HCT116 (cell line): ENCODE data around the gene MLXIPL. TPM values are rescaled to one million over a fixed set of nuclear protein-coding genes. Genes with fewer than 3 reads are reported as not detected.
"Not testable (repeated sequence)": the region's sequence is repeated elsewhere in the genome, so short reads cannot be mapped to it uniquely, and the experiment has no call there.

Experiments used
- ATAC-seq: fragments of 200-7000 bp; cut with Tn5 transposase; 2 replicates; pipeline ENCODE4 v1.9.1; 2020; ENCODE audit warnings: mild to moderate bottlenecking, moderate library complexity
- BruUV-seq: library from RNA; stranded (reverse); fragments of 400-500 nt; replicated peaks from 2 replicates; lab custom pipeline; 2021; lab: Mats Ljungman, UMichigan
- CTCF ChIA-PET: fragments of 300-600 bp; sonication (Branson Sonifier 250); formaldehyde crosslinking; loops from one replicate; lab custom pipeline; 2021; ENCODE audit warnings: antibody characterized with exemption; lab: Charles Lee
- POLR2A ChIA-PET: fragments of 300-600, 350-600 bp; sonication (Branson Sonifier 250); formaldehyde crosslinking; loops from one replicate; lab custom pipeline; 2021; ENCODE audit warnings: antibody characterized with exemption; lab: Charles Lee
- RAD21 ChIA-PET, 2 experiments: fragments of 300-600 bp; sonication (Branson Sonifier 250); formaldehyde crosslinking; loops; one replicate each; lab custom pipeline; 2023; ENCODE audit warnings: low total read pairs in 2 of 2; ENCODE audit not compliant: uncharacterized antibody in 2 of 2, unreplicated experiment in 2 of 2, low non-redundant PET in 1 of 2; lab: Charles Lee
- DNase-seq: peaks from one replicate; pipeline ENCODE4 v3.0.0-alpha.2; 2010; ENCODE audit warnings: low read depth, low spot score
- H2AFZ ChIP-seq: fragments of 200-600 bp; shearing (Covaris generic), sonication (generic); 2 replicates; pipeline ENCODE4 v1.6.1; 2017; ENCODE audit warnings: low read depth, mixed run types, mixed read lengths, antibody characterized with exemption, low read length; ENCODE audit not compliant: poor library complexity, severe bottlenecking
- H3K27ac ChIP-seq: 2 replicates; pipeline ENCODE4 v1.5.1; 2012; ENCODE audit warnings: low read depth, low read length
- H3K27me3 ChIP-seq: fragments of 200-600 bp; sonication (generic); 2 replicates; pipeline ENCODE4 v1.6.1; 2016; ENCODE audit warnings: mixed run types, low read length, mixed read lengths; ENCODE audit not compliant: insufficient read depth
- H3K36me3 ChIP-seq, 2 experiments: fragments of 200-500 bp in 1 of 2; fragments of 200-600 bp in 1 of 2; sonication (Bioruptor generic) in 1 of 2; sonication (generic) in 1 of 2; 2 replicates each; pipeline versions ENCODE4 v1.5.1 to v1.6.1; 2014 to 2016; ENCODE audit warnings: low read length in 2 of 2, inconsistent platforms in 1 of 2, mixed read lengths in 1 of 2, mixed run types in 1 of 2; ENCODE audit not compliant: insufficient read depth in 2 of 2, control insufficient read depth in 1 of 2
- H3K4me1 ChIP-seq, 2 experiments: fragments of 200-600 bp in 1 of 2; sonication (generic) in 1 of 2; 2 replicates each; pipeline versions ENCODE4 v1.5.1 to v1.6.1; 2012 to 2017; ENCODE audit warnings: low read length in 2 of 2, inconsistent platforms in 1 of 2, mild to moderate bottlenecking in 1 of 2, mixed read lengths in 1 of 2, mixed run types in 1 of 2, moderate library complexity in 1 of 2; ENCODE audit not compliant: insufficient read depth in 2 of 2, control insufficient read depth in 1 of 2
- H3K4me2 ChIP-seq: fragments of 200-600 bp; sonication (generic); 2 replicates; pipeline ENCODE4 v1.6.1; 2017; ENCODE audit warnings: mixed run types, low read length, mixed read lengths
- H3K4me3 ChIP-seq, 2 experiments: fragments of 200-600 bp in 1 of 2; sonication (generic) in 1 of 2; replicated peaks in 1 of 2; 2 replicates each; pipeline ENCODE4 v1.5.1; 2011 to 2016; ENCODE audit warnings: low read length in 2 of 2, control low read depth in 1 of 2, low read depth in 1 of 2, mild to moderate bottlenecking in 1 of 2, mixed read lengths in 1 of 2, mixed run types in 1 of 2
- H3K79me2 ChIP-seq: fragments of 200-600 bp; sonication (generic); 2 replicates; pipeline ENCODE4 v1.6.1; 2017; ENCODE audit warnings: mild to moderate bottlenecking, mixed run types, low read length, moderate library complexity, mixed read lengths; ENCODE audit not compliant: insufficient read depth
- H3K9ac ChIP-seq: fragments of 200-600 bp; sonication (generic); 2 replicates; pipeline ENCODE4 v1.6.1; 2016; ENCODE audit warnings: low read length, mixed read lengths
- H3K9me2 ChIP-seq: fragments of 200-600 bp; sonication (generic), shearing (Covaris generic); 2 replicates; pipeline ENCODE4 v1.6.1; 2017; ENCODE audit warnings: mixed run types, mild to moderate bottlenecking, moderate library complexity; ENCODE audit not compliant: insufficient read depth
- H3K9me3 ChIP-seq, 2 experiments: fragments of 200-500 bp in 1 of 2; fragments of 200-600 bp in 1 of 2; sonication (Bioruptor generic) in 1 of 2; sonication (generic) in 1 of 2; 2 replicates each; pipeline ENCODE4 v1.6.1; 2014 to 2017; ENCODE audit warnings: low read length in 2 of 2, mixed read lengths in 2 of 2, inconsistent platforms in 1 of 2, low read depth in 1 of 2, mild to moderate bottlenecking in 1 of 2, mixed run types in 1 of 2, moderate library complexity in 1 of 2; ENCODE audit not compliant: control insufficient read depth in 1 of 2, insufficient read depth in 1 of 2
- H4K20me1 ChIP-seq: fragments of 200-600 bp; sonication (generic), shearing (Covaris generic); 2 replicates; pipeline ENCODE4 v1.6.1; 2017; ENCODE audit warnings: mixed run types, mild to moderate bottlenecking, moderate library complexity; ENCODE audit not compliant: insufficient read depth
- CBX3 ChIP-seq: IDR thresholded peaks from 2 replicates; pipeline ENCODE4 v1.6.1; 2012; ENCODE audit warnings: low read depth
- POLR2A ChIP-seq: IDR thresholded peaks from 2 replicates; pipeline ENCODE4 v1.7.0; 2011; ENCODE audit warnings: borderline replicate concordance; ENCODE audit not compliant: insufficient read depth, insufficient read length; ENCODE audit errors: extremely low read depth
- RAD21 ChIP-seq: IDR thresholded peaks from 2 replicates; pipeline ENCODE4 v1.6.1; 2012; ENCODE audit warnings: low read depth, mild to moderate bottlenecking
- ZFX ChIP-seq: fragments of 450-650 bp; IDR thresholded peaks from 2 replicates; pipeline ENCODE4 v1.6.1; 2017
- ZNF274 ChIP-seq: fragments of 200-500 bp; sonication (Bioruptor generic); IDR thresholded peaks from 2 replicates; pipeline ENCODE4 v1.6.1; 2014; ENCODE audit warnings: mild to moderate bottlenecking, low read depth, low read length, inconsistent platforms
- intact Hi-C: fragments of 100-400 bp; cut with micrococcal nuclease; formaldehyde crosslinking; loops from 2 replicates; pipeline ENCODE4 v1.10.0; 2022
- total RNA-seq: library from RNA; stranded (reverse); gene quantifications from one replicate; pipeline ENCODE4 v1.2.1, GENCODE V29; 2021; ENCODE audit not compliant: unreplicated experiment

The MLXIPL gene
- total RNA-seq, 1 experiment from 2014 or later = 79.4 TPM

DNA sequence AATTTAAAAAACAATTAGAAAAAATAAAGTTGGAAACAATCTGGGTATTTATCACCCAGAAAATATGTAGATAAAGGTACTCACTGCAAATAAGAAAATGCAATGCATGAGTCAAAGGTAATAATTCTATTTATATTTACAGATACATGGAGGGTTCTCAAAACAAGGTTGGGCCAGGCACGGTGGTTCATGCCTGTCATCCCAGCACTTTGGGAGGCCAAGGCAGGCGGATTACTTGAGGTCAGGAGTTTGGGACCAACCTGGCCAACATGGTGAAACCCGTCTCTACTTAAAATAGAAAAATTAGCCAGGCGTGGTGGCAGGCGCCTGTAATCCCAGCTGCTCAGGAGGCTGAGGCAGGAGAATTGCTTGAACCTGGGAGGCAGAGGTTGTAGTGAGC lies 74.2 kb downstream of the MLXIPL start:
- H4K20me1 ChIP-seq, intact Hi-C loops, RAD21 ChIA-PET, H3K9ac ChIP-seq, H3K27ac ChIP-seq, H3K9me3 ChIP-seq, H3K4me1 ChIP-seq, BruUV-seq, ATAC-seq, H3K27me3 ChIP-seq, H3K4me3 ChIP-seq, H2AFZ ChIP-seq, DNase-seq, H3K9me2 ChIP-seq, H3K4me2 ChIP-seq, CTCF ChIA-PET: not testable (repeated sequence)
- peaks cover 15 to 22% of the 10 kb centered on the region in 2 experiments for H3K36me3 ChIP-seq
- peaks cover 90% of the 10 kb centered on the region for H3K79me2 ChIP-seq
- POLR2A ChIA-PET = interaction anchor here (1.4 kb wide), 1 partner anchor 10 kb away, joined by 3 read pairs; no protein-coding TSS in a partner anchor

GRCh38 chr7:73549176-73549575 lies 75.1 kb downstream of the MLXIPL start:
- no peaks in the 10 kb centered on the region for H3K9me3 ChIP-seq
- TF ChIP-seq POLR2A (no peak), RAD21 (no peak), ZNF274 (no peak), ZFX (no peak), CBX3 (no peak)
- TF ChIP-seq, all 23 proteins: peak for 0
- TSS peak; percentile 16 for BruUV-seq
- Histone ChIP-seq H3K79me2 (peaks cover 89% of the 10 kb centered on the region), H3K27ac (no peak overlapping the region), H3K4me3 (no peak overlapping the region), H4K20me1 (no peaks in the 10 kb centered on the region), H3K36me3 (peaks cover 15 to 22% of the 10 kb centered on the region in 2 experiments), H3K4me2 (no peak overlapping the region), H3K9me2 (no peaks in the 10 kb centered on the region), H3K27me3 (no peaks in the 10 kb centered on the region), H3K9ac (no peak overlapping the region), H2AFZ (no peak overlapping the region), H3K4me1 (0 out of 4 replicates have a peak, but pooled peaks cover 0 to 8% of the 10 kb centered on the region in 2 experiments)
- ChIA-PET RAD21 (no interaction called here), CTCF (no interaction called here), POLR2A (interaction anchor here (1.4 kb wide), 1 partner anchor 11 kb away, joined by 3 read pairs; no protein-coding TSS in a partner anchor)
- intact Hi-C loops = no loop called here
- no peak for DNase-seq
- no peak for ATAC-seq
